Bronchial smooth muscle cell (primary cell): ENCODE results near the gene UGT3A1. TPM values are rescaled to one million over a fixed set of nuclear protein-coding genes. Genes with fewer than 3 reads are reported as not detected.

Experiments
- total RNA-seq: library from RNA; depleted of rRNA; stranded (reverse); fragments of >200 nt; gene quantifications from 2 replicates; pipeline ENCODE4 v1.2.1, GENCODE V29; 2014

UGT3A1 gene, protein sequence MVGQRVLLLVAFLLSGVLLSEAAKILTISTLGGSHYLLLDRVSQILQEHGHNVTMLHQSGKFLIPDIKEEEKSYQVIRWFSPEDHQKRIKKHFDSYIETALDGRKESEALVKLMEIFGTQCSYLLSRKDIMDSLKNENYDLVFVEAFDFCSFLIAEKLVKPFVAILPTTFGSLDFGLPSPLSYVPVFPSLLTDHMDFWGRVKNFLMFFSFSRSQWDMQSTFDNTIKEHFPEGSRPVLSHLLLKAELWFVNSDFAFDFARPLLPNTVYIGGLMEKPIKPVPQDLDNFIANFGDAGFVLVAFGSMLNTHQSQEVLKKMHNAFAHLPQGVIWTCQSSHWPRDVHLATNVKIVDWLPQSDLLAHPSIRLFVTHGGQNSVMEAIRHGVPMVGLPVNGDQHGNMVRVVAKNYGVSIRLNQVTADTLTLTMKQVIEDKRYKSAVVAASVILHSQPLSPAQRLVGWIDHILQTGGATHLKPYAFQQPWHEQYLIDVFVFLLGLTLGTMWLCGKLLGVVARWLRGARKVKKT
- not detected in 2 replicates for total RNA-seq

GRCh38 chr5:35990941-35991611 is at the start of gene UGT3A1:
UGT3A1 (minus strand) TSS chr5:35991390; CDS start chr5:35991240, 150 bp downstream.

DNA sequence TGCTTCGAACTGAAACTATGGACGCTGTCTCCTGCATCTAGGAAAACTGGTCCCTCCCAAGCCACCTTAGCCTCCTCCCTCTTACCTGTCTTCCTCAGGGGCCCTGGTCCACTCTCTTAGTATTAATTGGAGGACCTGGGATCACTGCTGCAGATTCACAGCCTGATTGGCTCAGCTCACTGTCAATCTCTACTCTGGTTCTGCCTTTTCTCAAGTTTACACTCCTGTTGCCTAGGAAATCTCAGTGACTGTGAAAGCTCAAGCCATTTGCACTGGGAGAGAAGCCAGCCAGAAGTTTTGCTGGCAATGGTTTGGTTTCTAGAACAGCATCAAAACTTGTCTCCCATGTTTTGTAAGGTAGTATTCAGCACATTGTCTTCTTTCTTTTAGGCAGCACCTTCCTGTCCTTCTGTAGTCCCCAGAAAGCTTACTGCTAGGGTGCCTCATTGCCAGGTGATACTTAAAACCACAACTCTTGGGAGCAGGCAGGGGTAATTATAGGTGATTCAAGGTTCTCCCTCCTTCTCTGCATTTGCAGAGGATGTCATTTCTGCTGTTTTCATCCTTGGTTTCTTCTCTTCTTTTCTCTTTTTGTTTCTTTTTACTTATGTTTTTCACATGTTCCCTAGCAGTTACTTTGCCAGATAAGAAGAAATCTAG is 52.5 kb downstream of the UGT3A1 start, which contains the start of gene CAPSL:
TSS of gene CAPSL (minus strand) at position 55 of the 660 bp plus-strand sequence. CDS start 17,502 bp downstream, outside the sequence.

Other genes starting within 250 kb of the UGT3A1 start
- 0.17 and 0.79 TPM in 2 replicates for gene IL7R, start 134.5 kb downstream of the UGT3A1 start, total RNA-seq
- not detected in 2 replicates for gene CAPSL, start 52.8 kb downstream of the UGT3A1 start, total RNA-seq
- not detected in 2 replicates for gene UGT3A2, start 75.5 kb upstream of the UGT3A1 start, total RNA-seq
- gene LMBRD2, start 160.5 kb upstream of the UGT3A1 start, total RNA-seq = 11.3 and 14.3 TPM in 2 replicates
- 7.3 and 15.0 TPM in 2 replicates for gene SKP2, start 160.7 kb upstream of the UGT3A1 start, total RNA-seq